DMS53 treated with DMSO at 0.1 percent for 48 hours (cell line): ENCODE results near the gene SNCA.
A peak's percentile ranks its signal among the peaks of the same experiment; 100 is the strongest.

Source experiments
- DNase-seq: peaks from one replicate; lab custom pipeline; 2025; ENCODE audit not compliant: unreplicated experiment; lab: John Stamatoyannopoulos, UW

SNCA gene

GRCh38 chr4:89836897-89837384 lies at the start of gene SNCA:
TSS of gene SNCA (minus strand) at chr4:89837161. CDS start at chr4:89835667, 1,494 bp downstream.
- DNase-seq = peak; percentile 74

- DNase-seq = no peak
Observed at GRCh38 chr4:89879215-89879614, 42.3 kb upstream of the SNCA start.

GRCh38 chr4:89878611-89879010 lies 41.6 kb upstream of the SNCA start:
- no peak for DNase-seq

- DNase-seq = no peak
Observed at GRCh38 chr4:89876548-89876947, 39.6 kb upstream of the SNCA start.

GRCh38 chr4:89871211-89871610 lies 34.2 kb upstream of the SNCA start:
- DNase-seq = no peak

GRCh38 chr4:89868999-89869589 lies 32.1 kb upstream of the SNCA start:
- DNase-seq = peak; percentile 2

- no peak for DNase-seq
Observed at GRCh38 chr4:89868276-89868675, 31.3 kb upstream of the SNCA start.

GRCh38 chr4:89863533-89863932 lies 26.6 kb upstream of the SNCA start:
- DNase-seq = no peak

- DNase-seq = no peak
Observed at GRCh38 chr4:89860971-89861370, 24.0 kb upstream of the SNCA start.

- DNase-seq = no peak
Observed at GRCh38 chr4:89855236-89855635, 18.3 kb upstream of the SNCA start.

GRCh38 chr4:89847571-89848325 lies 10.8 kb upstream of the SNCA start:
- DNase-seq = no peak

GRCh38 chr4:89839558-89839957 lies 2.6 kb upstream of the SNCA start:
- no peak for DNase-seq

GRCh38 chr4:89837993-89838390 lies 1.0 kb upstream of the SNCA start:
- DNase-seq = peak; percentile 38

- DNase-seq = peak; percentile 39
Observed at GRCh38 chr4:89837385-89837992, 528 bp upstream of the SNCA start.

GRCh38 chr4:89836031-89836745 lies 773 bp downstream of the SNCA start:
- no peak for DNase-seq

- no peak for DNase-seq
Observed at GRCh38 chr4:89835413-89835812, 1.5 kb downstream of the SNCA start.

GRCh38 chr4:89834486-89835209 lies 2.3 kb downstream of the SNCA start:
- no peak for DNase-seq

- DNase-seq = no peak
Observed at GRCh38 chr4:89829470-89830138, 7.4 kb downstream of the SNCA start.

- DNase-seq = no peak
Observed at GRCh38 chr4:89823416-89823815, 13.5 kb downstream of the SNCA start.

GRCh38 chr4:89821612-89822011 lies 15.3 kb downstream of the SNCA start:
- no peak for DNase-seq
